Activated naive CD8-positive, alpha-beta T cell treated with anti-CD3 and anti-CD28 coated beads, Interleukin-2, amount 50 U/mL, for 16 hours (primary cell): ENCODE measurements around the gene RNF207.

ENCODE experiments used
- DNase-seq: peaks from one replicate; pipeline ENCODE4 v3.0.0-alpha.2; 2020; ENCODE audit warnings: low read depth, low spot score

The RNF207 gene

GRCh38 chr1:6224718-6225117 lies 18.8 kb downstream of the RNF207 start:
- DNase-seq = no peak

- no peak for DNase-seq
These were observed 19.7 kb downstream of the RNF207 start for GRCh38 chr1:6225651-6226050.

- DNase-seq = no peak
These were observed 27.5 kb downstream of the RNF207 start for GRCh38 chr1:6233376-6233775.

GRCh38 chr1:6234502-6235295 lies 28.8 kb downstream of the RNF207 start:
- DNase-seq = no peak

GRCh38 chr1:6235296-6235677 lies 29.4 kb downstream of the RNF207 start:
- no peak for DNase-seq

GRCh38 chr1:6237093-6237492 lies 31.2 kb downstream of the RNF207 start:
- no peak for DNase-seq

GRCh38 chr1:6239213-6239752 lies 33.4 kb downstream of the RNF207 start:
- no peak for DNase-seq

- DNase-seq = no peak
These were observed 34.2 kb downstream of the RNF207 start for GRCh38 chr1:6239950-6240768.

GRCh38 chr1:6241107-6241886 lies 35.4 kb downstream of the RNF207 start:
- DNase-seq = no peak

- DNase-seq = no peak
These were observed 36.2 kb downstream of the RNF207 start for GRCh38 chr1:6241887-6242740.

GRCh38 chr1:6243053-6243834 lies 37.3 kb downstream of the RNF207 start:
- DNase-seq = no peak

- DNase-seq = no peak
These were observed 38.1 kb downstream of the RNF207 start, which contains the start of gene HES3 for GRCh38 chr1:6243993-6244392. Gene HES3 (plus strand): TSS chr1:6244179. CDS start chr1:6244366, 187 bp downstream.

GRCh38 chr1:6244401-6245049 lies 38.6 kb downstream of the RNF207 start:
- DNase-seq = no peak

- peak; percentile 59 for DNase-seq
These were observed 39.4 kb downstream of the RNF207 start for GRCh38 chr1:6245086-6245868.

- DNase-seq = no peak
These were observed 40.1 kb downstream of the RNF207 start for GRCh38 chr1:6245869-6246496.

GRCh38 chr1:6246497-6247467 lies 40.9 kb downstream of the RNF207 start:
- peak; percentile 61 for DNase-seq

- DNase-seq = no peak
These were observed 41.7 kb downstream of the RNF207 start for GRCh38 chr1:6247651-6248050.
